ENCODE measurements around the gene GNA15. TPM values are rescaled to one million over a fixed set of nuclear protein-coding genes. Genes with fewer than 3 reads are reported as not detected.
"Not testable (repeated sequence)": the region's sequence is repeated elsewhere in the genome, so short reads cannot be mapped to it uniquely, and the experiment has no call there.

GNA15 gene
- total and polyA plus RNA-seq, 7 donors: 0.55 to 6.0 (median 4.6) TPM

DNA sequence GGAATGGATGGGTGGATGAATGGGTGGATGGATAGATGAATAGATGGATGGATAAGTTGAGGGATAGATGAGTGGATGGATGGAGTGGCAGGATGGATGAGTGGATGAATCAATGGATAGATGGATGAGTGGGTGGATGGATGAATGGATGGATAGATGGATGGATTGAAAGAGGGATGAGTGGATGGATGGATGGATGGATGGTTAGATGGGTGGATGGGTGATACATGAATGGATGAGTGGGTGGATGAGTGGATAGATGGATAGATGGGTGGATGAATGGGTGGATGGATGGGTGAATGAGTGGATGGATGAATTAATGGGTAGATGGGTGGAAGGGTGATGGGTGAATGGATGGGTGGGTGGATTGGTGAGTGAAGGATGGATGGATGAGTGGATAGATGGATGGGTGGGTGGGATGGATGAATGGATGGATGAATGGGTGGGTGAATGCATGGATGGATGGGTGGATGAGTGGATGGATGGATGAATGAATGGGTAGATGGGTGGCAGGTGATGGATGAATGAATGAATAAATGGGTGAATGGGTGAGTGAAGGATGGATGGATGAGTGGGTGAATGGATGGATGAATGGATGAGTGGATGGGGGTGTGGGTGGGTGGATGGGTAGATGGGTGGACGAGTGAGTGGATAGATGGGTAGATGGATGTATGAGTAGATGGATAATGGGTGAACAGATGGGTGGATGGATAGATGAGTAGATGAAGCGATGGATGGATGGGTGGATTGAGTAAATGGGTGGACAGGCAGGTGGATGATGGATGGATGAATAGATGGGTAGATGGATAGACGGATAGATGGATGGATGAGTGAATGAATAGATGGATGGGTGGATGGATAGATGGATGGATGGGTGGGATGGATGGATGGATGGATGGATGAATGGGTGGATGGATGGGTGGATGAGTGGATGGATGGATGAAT, 17.7 kb downstream of the GNA15 start:
- H3K36me3 ChIP-seq: no peaks in the 10 kb centered on the region
- no peak for DNase-seq
- TF ChIP-seq POLR2A (IDR thresholded peaks at IDR 0.05) (no peak), POLR2AphosphoS5 (IDR thresholded peaks at IDR 0.05) (no peak), EP300 (IDR thresholded peaks at IDR 0.05) (no peak)
- TF ChIP-seq, protein P1, sequence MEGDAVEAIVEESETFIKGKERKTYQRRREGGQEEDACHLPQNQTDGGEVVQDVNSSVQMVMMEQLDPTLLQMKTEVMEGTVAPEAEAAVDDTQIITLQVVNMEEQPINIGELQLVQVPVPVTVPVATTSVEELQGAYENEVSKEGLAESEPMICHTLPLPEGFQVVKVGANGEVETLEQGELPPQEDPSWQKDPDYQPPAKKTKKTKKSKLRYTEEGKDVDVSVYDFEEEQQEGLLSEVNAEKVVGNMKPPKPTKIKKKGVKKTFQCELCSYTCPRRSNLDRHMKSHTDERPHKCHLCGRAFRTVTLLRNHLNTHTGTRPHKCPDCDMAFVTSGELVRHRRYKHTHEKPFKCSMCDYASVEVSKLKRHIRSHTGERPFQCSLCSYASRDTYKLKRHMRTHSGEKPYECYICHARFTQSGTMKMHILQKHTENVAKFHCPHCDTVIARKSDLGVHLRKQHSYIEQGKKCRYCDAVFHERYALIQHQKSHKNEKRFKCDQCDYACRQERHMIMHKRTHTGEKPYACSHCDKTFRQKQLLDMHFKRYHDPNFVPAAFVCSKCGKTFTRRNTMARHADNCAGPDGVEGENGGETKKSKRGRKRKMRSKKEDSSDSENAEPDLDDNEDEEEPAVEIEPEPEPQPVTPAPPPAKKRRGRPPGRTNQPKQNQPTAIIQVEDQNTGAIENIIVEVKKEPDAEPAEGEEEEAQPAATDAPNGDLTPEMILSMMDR (IDR thresholded peaks at IDR 0.05): no peak
- 90 to 93% methylated on average over 3 of the region's 3 CpGs for WGBS, 2 donors
- intact Hi-C loops (cut with DNase I): no loop called here
- peaks cover 0 to 12% (median 0%) of the 10 kb centered on the region in 3 donors for H3K27me3 ChIP-seq
- no peak overlapping the region for H3K4me3 ChIP-seq
- no peaks in the 10 kb centered on the region for H3K9me3 ChIP-seq
- H3K4me1 ChIP-seq: no peaks in the 10 kb centered on the region
- H3K27ac ChIP-seq: no peak overlapping the region

DNA sequence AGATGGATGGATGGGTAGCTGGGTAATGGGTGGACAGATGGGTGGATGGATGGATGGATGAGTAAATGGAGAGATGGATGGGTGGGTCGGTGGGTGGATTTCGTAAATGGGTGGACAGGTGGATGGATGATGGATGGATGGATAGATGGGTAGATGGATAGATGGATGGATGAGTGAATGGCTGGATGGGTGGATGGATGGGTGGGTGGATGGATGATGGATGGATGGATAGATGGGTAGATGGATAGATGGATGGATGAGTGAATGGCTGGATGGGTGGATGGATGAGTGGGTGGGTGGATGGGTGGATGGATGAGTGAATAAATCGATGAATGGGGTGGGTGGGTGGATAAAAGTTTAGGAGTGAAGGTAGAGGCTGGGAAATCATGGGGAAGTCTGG, 18.6 kb downstream of the GNA15 start:
- intact Hi-C loops (cut with DNase I); H3K4me1 ChIP-seq; H3K27me3 ChIP-seq; H3K36me3 ChIP-seq; H3K9me3 ChIP-seq; H3K27ac ChIP-seq; DNase-seq; H3K4me3 ChIP-seq: not testable (repeated sequence)
- 91% methylated on average over 3 of the region's 3 CpGs for WGBS, 2 donors

DNA sequence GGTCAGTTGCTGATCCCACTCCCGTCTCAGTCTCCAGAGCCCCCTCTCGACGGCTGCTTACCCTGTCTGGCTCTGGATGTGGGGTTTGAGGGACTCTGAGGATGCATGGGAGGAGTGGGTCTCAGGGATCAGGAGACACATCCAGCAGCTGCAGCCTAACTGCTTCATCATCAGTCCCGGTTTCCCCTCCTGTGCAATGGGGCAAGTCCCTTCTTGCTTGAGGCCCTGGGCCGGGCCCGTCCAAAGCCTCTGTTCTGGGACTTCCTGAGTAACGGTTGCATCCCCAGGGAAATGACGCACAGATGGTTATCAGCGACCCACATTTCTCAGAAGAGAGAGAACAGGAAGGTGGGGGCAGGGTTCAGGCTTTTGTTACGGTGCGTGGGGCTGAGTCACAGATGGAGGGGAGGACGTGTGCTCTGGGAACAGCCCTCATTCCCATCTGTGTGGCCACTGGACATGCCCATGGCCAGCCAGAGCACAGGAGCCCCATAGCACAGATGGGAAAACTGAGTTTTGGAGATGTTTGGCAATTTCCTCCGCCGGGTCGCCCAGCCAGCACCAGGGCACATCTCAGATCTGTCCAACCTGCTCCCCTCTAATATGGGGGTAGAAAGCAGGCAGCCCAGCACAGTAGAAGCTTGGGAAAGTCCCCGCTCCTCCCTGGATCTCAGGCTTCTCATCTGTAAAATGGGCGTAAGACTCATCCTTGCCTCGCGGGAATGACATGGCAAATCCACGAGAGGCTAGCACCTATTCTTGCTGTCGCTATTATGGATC, 19.3 kb downstream of the GNA15 start:
- H3K27ac ChIP-seq: peak overlapping the region in 1 of 4 donors; percentile 21
- intact Hi-C loops (cut with DNase I): no loop called here

DNA sequence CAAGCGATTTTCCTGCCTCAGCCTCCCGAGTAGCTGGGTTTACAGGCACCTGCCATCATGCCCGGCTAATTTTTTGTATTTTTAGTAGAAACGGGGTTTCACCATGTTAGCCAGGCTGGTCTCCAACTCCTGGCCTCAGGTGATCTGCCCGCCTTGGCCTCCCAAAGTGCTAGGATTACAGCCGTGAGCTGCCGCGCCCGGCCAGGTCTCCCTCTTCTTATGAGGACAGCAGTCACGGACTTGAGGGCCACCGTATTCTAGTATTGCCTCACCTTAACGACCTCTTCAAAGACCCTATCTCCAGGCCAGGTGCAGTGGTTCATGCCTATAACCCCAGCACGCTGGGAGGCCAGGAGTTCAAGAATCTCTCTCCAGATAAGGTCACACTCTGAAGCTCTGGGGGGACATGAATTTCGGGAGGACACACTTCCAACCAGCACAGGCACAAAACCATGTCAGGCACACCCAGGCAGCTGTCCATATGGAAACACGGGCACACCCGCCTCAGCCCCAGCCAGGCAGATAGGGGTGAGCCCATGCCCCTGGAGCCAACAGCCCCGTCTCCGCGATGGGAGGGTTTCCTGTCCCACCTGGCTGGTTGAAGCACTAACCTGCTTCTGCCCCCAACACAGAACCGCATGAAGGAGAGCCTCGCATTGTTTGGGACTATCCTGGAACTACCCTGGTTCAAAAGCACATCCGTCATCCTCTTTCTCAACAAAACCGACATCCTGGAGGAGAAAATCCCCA, 21.4 kb downstream of the GNA15 start:
- DNase-seq: no peak
- TF ChIP-seq POLR2AphosphoS5 (IDR thresholded peaks at IDR 0.05) (no peak), EP300 (IDR thresholded peaks at IDR 0.05) (no peak), POLR2A (IDR thresholded peaks at IDR 0.05) (no peak)
- TF ChIP-seq, protein P1 (IDR thresholded peaks at IDR 0.05): no peak
- intact Hi-C loops (cut with DNase I): no loop called here
- WGBS, 2 donors: 71 to 86% methylated on average over 23 of the region's 23 CpGs
- H3K27ac ChIP-seq: no peak overlapping the region
- no peak overlapping the region for H3K4me3 ChIP-seq
- no peaks in the 10 kb centered on the region for H3K9me3 ChIP-seq
- H3K4me1 ChIP-seq: no peaks in the 10 kb centered on the region
- no peaks in the 10 kb centered on the region for H3K36me3 ChIP-seq
- no peaks in the 10 kb centered on the region for H3K27me3 ChIP-seq

More for the DNA sequence above, 19.3 kb downstream of the GNA15 start:
- TF ChIP-seq, protein P1 (IDR thresholded peaks at IDR 0.05): no peak
- TF ChIP-seq POLR2AphosphoS5 (IDR thresholded peaks at IDR 0.05) (peak in 2 of 4 donors; percentile 52 to 75), POLR2A (IDR thresholded peaks at IDR 0.05) (no peak), EP300 (IDR thresholded peaks at IDR 0.05) (peak in 2 of 4 donors; percentile 47 to 58)
- H3K36me3 ChIP-seq: no peaks in the 10 kb centered on the region
- H3K27me3 ChIP-seq: peaks cover 0 to 3% (median 0%) of the 10 kb centered on the region in 3 donors
- H3K4me1 ChIP-seq: no peaks in the 10 kb centered on the region
- WGBS, 2 donors: 55 to 77% methylated on average over 21 of the region's 21 CpGs
- no peak overlapping the region for H3K4me3 ChIP-seq
- peak; percentile 77 for DNase-seq
- H3K9me3 ChIP-seq: no peaks in the 10 kb centered on the region

Measured in sigmoid colon (tissue), 7 donors.